SK-N-DZ (cell line): ENCODE data around the gene KRT6A.

Source experiments
- DNase-seq: peaks from one replicate; pipeline ENCODE4 v3.0.0-alpha.2; 2015; ENCODE audit warnings: low spot score

KRT6A gene

GRCh38 chr12:52524898-52525591 is 32.0 kb upstream of the KRT6A start:
- DNase-seq = no peak

GRCh38 chr12:52524241-52524897 is 31.3 kb upstream of the KRT6A start:
- no peak for DNase-seq

- DNase-seq = no peak
These were observed 30.8 kb upstream of the KRT6A start for GRCh38 chr12:52523824-52524223.

- no peak for DNase-seq
These were observed 29.4 kb upstream of the KRT6A start for GRCh38 chr12:52522346-52523011.

- no peak for DNase-seq
These were observed 28.7 kb upstream of the KRT6A start for GRCh38 chr12:52521568-52522266.

- no peak for DNase-seq
These were observed 28.1 kb upstream of the KRT6A start for GRCh38 chr12:52521175-52521567.

GRCh38 chr12:52519826-52520662 is 27.0 kb upstream of the KRT6A start, which contains the start of gene KRT5:
Gene KRT5, minus strand, starts transcription at chr12:52520394. Its CDS starts 98 bp downstream, at chr12:52520296.
- DNase-seq = no peak

- DNase-seq = no peak
These were observed 26.3 kb upstream of the KRT6A start for GRCh38 chr12:52519387-52519703.

GRCh38 chr12:52518574-52519386 is 25.7 kb upstream of the KRT6A start:
- no peak for DNase-seq

GRCh38 chr12:52517888-52518287 is 24.8 kb upstream of the KRT6A start:
- no peak for DNase-seq

- DNase-seq = no peak
These were observed 24.2 kb upstream of the KRT6A start for GRCh38 chr12:52517005-52517835.

GRCh38 chr12:52515927-52516831 is 23.1 kb upstream of the KRT6A start:
- no peak for DNase-seq

GRCh38 chr12:52515319-52515646 is 22.2 kb upstream of the KRT6A start:
- no peak for DNase-seq

GRCh38 chr12:52514471-52515318 is 21.6 kb upstream of the KRT6A start:
- no peak for DNase-seq

GRCh38 chr12:52513736-52514135 is 20.7 kb upstream of the KRT6A start:
- DNase-seq = no peak

GRCh38 chr12:52508211-52508610 is 15.2 kb upstream of the KRT6A start:
- no peak for DNase-seq

- DNase-seq = no peak
These were observed 14.0 kb upstream of the KRT6A start for GRCh38 chr12:52506858-52507715.
